H1 (cell line): ENCODE results near the gene FASTKD3. TPM values are rescaled to one million over a fixed set of nuclear protein-coding genes. Genes with fewer than 3 reads are reported as not detected.

Experiments
- CTCF ChIA-PET: fragments of 300-600 bp; sonication (Branson Sonifier 250); formaldehyde crosslinking; loops from one replicate; lab custom pipeline; 2021; ENCODE audit not compliant: partially characterized antibody; lab: Charles Lee
- POLR2A ChIA-PET: fragments of 300-600 bp; sonication (Branson Sonifier 250); formaldehyde crosslinking; loops from one replicate; lab custom pipeline; 2021; ENCODE audit warnings: inconsistent platforms; ENCODE audit not compliant: partially characterized antibody; lab: Charles Lee
- DNase-seq, 2 experiments: peaks; one replicate each; pipeline versions ENCODE4 v3.0.0 to v3.0.0-alpha.2; 2010 to 2022; ENCODE audit warnings: low spot score in 2 of 2, low read depth in 1 of 2, mixed read lengths in 1 of 2
- FAIRE-seq: peaks from 2 replicates; lab custom pipeline; 2011; peaks lifted over from hg19 to GRCh38; lab: Jason Lieb, UNC
- H2AFZ ChIP-seq: 2 replicates; pipeline ENCODE4 v1.8.1; 2012; ENCODE audit warnings: low read length, inconsistent platforms
- H2AK5ac ChIP-seq: 2 replicates; pipeline ENCODE4 v1.6.1; 2013; ENCODE audit warnings: low read depth, low read length
- H2BK120ac ChIP-seq: replicated peaks from 2 replicates; pipeline ENCODE3; 2013; ENCODE audit warnings: low read depth, low read length, inconsistent platforms
- H2BK12ac ChIP-seq: 2 replicates; pipeline ENCODE4 v1.6.1; 2013; ENCODE audit warnings: low read depth, low read length
- H2BK15ac ChIP-seq: 2 replicates; pipeline ENCODE4 v1.6.1; 2013; ENCODE audit warnings: low read length
- H2BK20ac ChIP-seq: 2 replicates; pipeline ENCODE4 v1.6.1; 2013; ENCODE audit warnings: low read length
- H2BK5ac ChIP-seq: 2 replicates; pipeline ENCODE4 v1.6.1; 2013; ENCODE audit warnings: low read depth, low read length
- H3K14ac ChIP-seq: 2 replicates; pipeline ENCODE4 v1.6.1; 2013; ENCODE audit warnings: inconsistent platforms; ENCODE audit not compliant: insufficient read length
- H3K18ac ChIP-seq: 2 replicates; pipeline ENCODE4 v1.6.1; 2013; ENCODE audit warnings: low read length; ENCODE audit errors: extremely low read depth
- H3K23ac ChIP-seq: 2 replicates; pipeline ENCODE4 v1.6.1; 2013; ENCODE audit warnings: inconsistent platforms; ENCODE audit not compliant: insufficient read length
- H3K23me2 ChIP-seq: 2 replicates; pipeline ENCODE4 v1.6.1; 2013; ENCODE audit warnings: low read depth, low read length
- H3K27ac ChIP-seq: 2 replicates; pipeline ENCODE4 v1.6.1; 2011; ENCODE audit warnings: low read depth, low read length, inconsistent platforms
- H3K27me3 ChIP-seq, 4 experiments: replicated peaks in 1 of 4; 1 replicate in 1 of 4; 2 replicates in 3 of 4; pipeline versions ENCODE4 v1.6.1 to v1.8.1; 2011 to 2013; ENCODE audit warnings: low read length in 3 of 4, mild to moderate bottlenecking in 3 of 4, inconsistent platforms in 2 of 4, mixed read lengths in 2 of 4, moderate library complexity in 1 of 4; ENCODE audit not compliant: control insufficient read depth in 3 of 4, insufficient read depth in 3 of 4; ENCODE audit errors: extremely low read depth in 1 of 4
- H3K36me3 ChIP-seq, 4 experiments: 2 replicates each; pipeline versions ENCODE4 v1.6.1 to v1.8.1; 2011 to 2013; ENCODE audit warnings: mild to moderate bottlenecking in 4 of 4, low read length in 3 of 4, moderate library complexity in 2 of 4, control low read depth in 1 of 4, inconsistent platforms in 1 of 4; ENCODE audit not compliant: insufficient read depth in 4 of 4, control insufficient read depth in 2 of 4
- H3K4ac ChIP-seq: replicated peaks from 2 replicates; pipeline ENCODE3; 2013; ENCODE audit warnings: low read length, low read depth, mixed read lengths, inconsistent platforms; ENCODE audit not compliant: insufficient read length
- H3K4me1 ChIP-seq, 4 experiments: replicated peaks in 1 of 4; 1 replicate in 1 of 4; 2 replicates in 3 of 4; pipeline versions ENCODE4 v1.6.1 to v1.8.1; 2011 to 2013; ENCODE audit warnings: low read length in 3 of 4, inconsistent platforms in 2 of 4, mixed read lengths in 1 of 4; ENCODE audit not compliant: insufficient read depth in 4 of 4, control insufficient read depth in 3 of 4
- H3K4me2 ChIP-seq, 2 experiments: 2 replicates each; pipeline versions ENCODE4 v1.6.1 to v1.8.1; 2011 to 2013; ENCODE audit warnings: low read depth in 2 of 2, low read length in 2 of 2, control low read depth in 1 of 2, inconsistent platforms in 1 of 2, mild to moderate bottlenecking in 1 of 2; ENCODE audit not compliant: insufficient read depth in 1 of 2
- H3K4me3 ChIP-seq, 4 experiments: fragments of 200-600, 300-600 bp in 1 of 4; sonication (generic), shearing (Covaris generic), sonication (Bioruptor Twin) in 1 of 4; 2 replicates each; pipeline versions ENCODE4 v1.5.1 to v1.8.1; 2011 to 2016; ENCODE audit warnings: low read length in 4 of 4, low read depth in 3 of 4, control low read depth in 2 of 4, inconsistent platforms in 2 of 4, mild to moderate bottlenecking in 2 of 4, mixed read lengths in 1 of 4, moderate library complexity in 1 of 4; ENCODE audit not compliant: insufficient read depth in 2 of 4; ENCODE audit errors: extremely low read depth in 1 of 4
- H3K56ac ChIP-seq: replicated peaks from 2 replicates; pipeline ENCODE3; 2013; ENCODE audit warnings: low read depth, mild to moderate bottlenecking, mixed read lengths, low read length, inconsistent platforms; ENCODE audit not compliant: insufficient read length
- H3K79me1 ChIP-seq: 2 replicates; pipeline ENCODE4 v1.6.1; 2013; ENCODE audit warnings: low read depth, low read length, control low read depth
- H3K79me2 ChIP-seq, 2 experiments: 2 replicates each; pipeline versions ENCODE4 v1.6.1 to v1.8.1; 2012 to 2013; ENCODE audit warnings: low read length in 2 of 2, mild to moderate bottlenecking in 2 of 2, inconsistent platforms in 1 of 2; ENCODE audit not compliant: insufficient read depth in 2 of 2, control insufficient read depth in 1 of 2
- H3K9ac ChIP-seq, 4 experiments: replicated peaks in 1 of 4; 1 replicate in 1 of 4; 2 replicates in 3 of 4; pipeline versions ENCODE4 v1.6.1 to v1.8.1; 2011 to 2013; ENCODE audit warnings: low read depth in 3 of 4, low read length in 3 of 4, control low read depth in 2 of 4, mild to moderate bottlenecking in 2 of 4, moderate library complexity in 2 of 4, inconsistent platforms in 1 of 4; ENCODE audit errors: extremely low read depth in 1 of 4
- H3K9me3 ChIP-seq, 2 experiments: 2 replicates each; pipeline versions ENCODE4 v1.6.1 to v1.8.1; 2012 to 2013; ENCODE audit warnings: mild to moderate bottlenecking in 2 of 2, moderate library complexity in 2 of 2, control low read depth in 1 of 2, inconsistent platforms in 1 of 2, low read depth in 1 of 2, low read length in 1 of 2, mixed read lengths in 1 of 2; ENCODE audit not compliant: insufficient read depth in 2 of 2
- H4K20me1 ChIP-seq, 2 experiments: replicated peaks in 1 of 2; 2 replicates each; pipeline versions ENCODE3 to v1.8.1; 2011 to 2013; ENCODE audit warnings: inconsistent platforms in 2 of 2, low read length in 2 of 2, mild to moderate bottlenecking in 1 of 2; ENCODE audit not compliant: insufficient read depth in 2 of 2, control insufficient read depth in 1 of 2
- H4K5ac ChIP-seq: 2 replicates; pipeline ENCODE4 v1.6.1; 2013; ENCODE audit warnings: low read length, low read depth, mixed read lengths, inconsistent platforms; ENCODE audit not compliant: insufficient read length
- H4K8ac ChIP-seq: 2 replicates; pipeline ENCODE4 v1.8.0; 2013; ENCODE audit warnings: mild to moderate bottlenecking, moderate library complexity, low read length, inconsistent platforms; ENCODE audit not compliant: insufficient read depth; ENCODE audit errors: extremely low read depth
- H4K91ac ChIP-seq: replicated peaks from 2 replicates; pipeline ENCODE3; 2013; ENCODE audit warnings: low read length, mixed read lengths, inconsistent platforms; ENCODE audit not compliant: insufficient read length
- CEBPB ChIP-seq: IDR thresholded peaks from 2 replicates; pipeline ENCODE4 v1.6.1; 2012; ENCODE audit warnings: low read depth, low read length
- GABPA ChIP-seq: IDR thresholded peaks from 2 replicates; pipeline ENCODE4 v1.6.1; 2011; ENCODE audit warnings: mild to moderate bottlenecking, low read length, moderate library complexity, borderline replicate concordance; ENCODE audit not compliant: insufficient read depth
- SAP30 ChIP-seq: fragments of 300-600 bp; sonication (generic); IDR thresholded peaks from 2 replicates; pipeline ENCODE4 v1.7.1; 2012; ENCODE audit warnings: low read length, moderate library complexity, mild to moderate bottlenecking, inconsistent platforms; ENCODE audit not compliant: insufficient read depth, insufficient replicate concordance
- TBP ChIP-seq: IDR thresholded peaks from 2 replicates; pipeline ENCODE4 v1.6.1; 2011; ENCODE audit warnings: low read depth, low read length, improper control_type of control experiment
- WGBS, 2 experiments: shearing (Covaris generic) in 1 of 2; methylation state at CpG; one replicate each; pipeline versions ENCODE4 v1.1.6 to v1.1.7; 2013 to 2015; ENCODE audit warnings: low lambda C conversion rate in 2 of 2, mixed read lengths in 2 of 2, inconsistent platforms in 1 of 2, low coverage in 1 of 2, missing lambda C conversion rate in 1 of 2; ENCODE audit not compliant: insufficient replicate concordance in 2 of 2, insufficient coverage in 1 of 2, insufficient read length in 1 of 2; ENCODE audit errors: extremely low coverage in 1 of 2, missing lambda C conversion rate in 1 of 2; 5-methylcytosine and 5-hydroxymethylcytosine counted together
- polyA plus RNA-seq, 7 experiments: library from polyadenylated mRNA; depleted of rRNA in 3 of 7; stranded (reverse) in 5 of 7; unstranded in 2 of 7; fragments of >200 nt in 5 of 7; fragments of 200-250 nt in 2 of 7; gene quantifications; 1 replicate in 5 of 7; 2 replicates in 1 of 7; 4 replicates in 1 of 7; pipeline versions ENCODE4 v1.2.1 to v1.2.3, GENCODE V29; 2011 to 2013; ENCODE audit warnings: missing spikeins in 2 of 7, mixed read lengths in 2 of 7
- total RNA-seq: library from RNA; stranded (reverse); fragmentation: NEBNext Ultra II Directional; extraction: Animal tissue kit (Norgen Biotek cat#: 25700); gene quantifications from 2 replicates; pipeline ENCODE4 v1.2.1, GENCODE V29; 2021
- TF ChIP-seq, protein P1 (sequence below): IDR thresholded peaks from 2 replicates; pipeline ENCODE4 v1.6.1; 2012; ENCODE audit warnings: inconsistent platforms

FASTKD3 gene
- total and polyA plus RNA-seq, 2 of the 8 experiments (the other 6 are each of a cell fraction or from before 2014, with no cell fraction given): 5.6 to 7.6 TPM

- Histone ChIP-seq H3K9me3 (no peaks in the 10 kb centered on the region), H3K27me3 (no peaks in the 10 kb centered on the region), H3K23me2 (no peaks in the 10 kb centered on the region), H3K4me1 (no peaks in the 10 kb centered on the region), H2BK5ac (no peak overlapping the region), H3K4me3 (no peak overlapping the region), H2BK120ac (no peak overlapping the region), H2AFZ (no peak overlapping the region), H4K91ac (no peak overlapping the region), H4K8ac (no peak overlapping the region), H3K79me2 (no peaks in the 10 kb centered on the region), H3K4me2 (no peak overlapping the region), H3K9ac (no peak overlapping the region), H3K79me1 (no peaks in the 10 kb centered on the region), H3K18ac (no peak overlapping the region), H3K56ac (no peak overlapping the region), H3K36me3 (peaks cover 5 to 31% (median 13%) of the 10 kb centered on the region in 4 experiments; a peak in 7 of 8 replicates), H2BK12ac (no peak overlapping the region), H2AK5ac (no peak overlapping the region), H3K23ac (no peak overlapping the region), H4K5ac (no peak overlapping the region), H3K4ac (no peak overlapping the region), H4K20me1 (no peaks in the 10 kb centered on the region), H3K27ac (no peak overlapping the region), H3K14ac (no peak overlapping the region), H2BK15ac (no peak overlapping the region), H2BK20ac (no peak overlapping the region)
- POLR2A ChIA-PET: interaction anchor here (2.3 kb wide), 1 partner anchor 12 kb away, joined by 5 read pairs; the partner anchor contains the start of genes FASTKD3 and MTRR
- FAIRE-seq (no peak), DNase-seq (no peak)
- TF ChIP-seq SAP30 (no peak), GABPA (no peak), TBP (no peak), CEBPB (no peak)
- TF ChIP-seq, protein P1, sequence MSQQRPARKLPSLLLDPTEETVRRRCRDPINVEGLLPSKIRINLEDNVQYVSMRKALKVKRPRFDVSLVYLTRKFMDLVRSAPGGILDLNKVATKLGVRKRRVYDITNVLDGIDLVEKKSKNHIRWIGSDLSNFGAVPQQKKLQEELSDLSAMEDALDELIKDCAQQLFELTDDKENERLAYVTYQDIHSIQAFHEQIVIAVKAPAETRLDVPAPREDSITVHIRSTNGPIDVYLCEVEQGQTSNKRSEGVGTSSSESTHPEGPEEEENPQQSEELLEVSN: no peak
- WGBS, 2 experiments: 77% methylated on average over 5 of the region's 5 CpGs; no CpG with 5 or more reads in 1 of the 2 experiments
- CTCF ChIA-PET: interaction anchor here (0.6 to 6.8 kb wide), 27 partner anchors 11 to 1088 kb away, joined by 3 to 35 read pairs (median 4); partner anchors contain the start of genes FASTKD3 and MTRR
Measured at GRCh38 chr5:7857361-7857760, 11.5 kb downstream of the FASTKD3 start.
